NCI-H1092 treated with DMSO at 0.1 percent for 48 hours (cell line): ENCODE data around the gene IL23R.
"Not testable (repeated sequence)": the region's sequence is repeated elsewhere in the genome, so short reads cannot be mapped to it uniquely, and the experiment has no call there.

Experiments
- DNase-seq: peaks from one replicate; lab custom pipeline; 2025; lab: John Stamatoyannopoulos, UW

IL23R gene

GRCh38 chr1:67166196-67166595 is at the start of gene IL23R:
Gene IL23R (plus strand): TSS chr1:67166454. CDS start chr1:67168121, 1,667 bp downstream.
- DNase-seq: no peak

DNA sequence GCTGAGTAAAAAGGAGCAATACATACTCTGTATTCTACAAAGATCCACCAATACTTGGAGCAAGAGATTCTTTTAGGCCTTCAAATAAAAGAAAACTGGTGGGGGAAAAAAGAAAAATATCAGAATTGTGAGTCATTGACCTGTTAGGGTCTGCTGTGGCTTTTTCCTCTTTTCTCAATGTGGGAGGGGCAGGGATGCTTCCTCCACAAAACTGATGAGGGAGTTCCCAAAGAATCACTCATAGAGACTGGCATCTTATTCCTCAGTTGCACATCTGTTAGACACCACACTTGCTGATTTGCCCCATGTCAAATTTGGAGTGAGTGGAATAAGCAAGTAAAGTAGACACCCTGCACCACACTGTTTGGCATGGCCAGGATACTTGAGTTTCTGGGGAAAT is 48.1 kb upstream of the IL23R start:
- DNase-seq: no peak

DNA sequence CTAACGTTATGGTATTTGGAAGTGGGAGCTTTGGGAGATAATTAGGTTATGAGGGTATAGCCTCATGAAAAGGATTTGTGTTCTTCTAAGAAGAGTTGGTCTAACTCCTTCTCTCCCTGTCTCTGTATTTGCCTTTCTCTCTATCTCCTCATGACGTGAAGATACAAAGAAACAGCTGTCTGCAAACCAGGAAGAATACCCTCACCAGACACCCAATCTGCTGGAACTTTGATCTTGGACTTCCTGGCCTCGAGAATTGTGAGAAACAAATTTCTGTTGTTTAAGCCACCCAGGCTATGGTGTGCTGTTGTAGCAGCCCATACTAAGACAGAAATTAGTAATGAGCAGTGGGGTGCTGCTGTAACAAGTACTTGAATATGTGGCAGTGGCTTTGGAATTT is 47.6 kb upstream of the IL23R start:
- DNase-seq: no peak

DNA sequence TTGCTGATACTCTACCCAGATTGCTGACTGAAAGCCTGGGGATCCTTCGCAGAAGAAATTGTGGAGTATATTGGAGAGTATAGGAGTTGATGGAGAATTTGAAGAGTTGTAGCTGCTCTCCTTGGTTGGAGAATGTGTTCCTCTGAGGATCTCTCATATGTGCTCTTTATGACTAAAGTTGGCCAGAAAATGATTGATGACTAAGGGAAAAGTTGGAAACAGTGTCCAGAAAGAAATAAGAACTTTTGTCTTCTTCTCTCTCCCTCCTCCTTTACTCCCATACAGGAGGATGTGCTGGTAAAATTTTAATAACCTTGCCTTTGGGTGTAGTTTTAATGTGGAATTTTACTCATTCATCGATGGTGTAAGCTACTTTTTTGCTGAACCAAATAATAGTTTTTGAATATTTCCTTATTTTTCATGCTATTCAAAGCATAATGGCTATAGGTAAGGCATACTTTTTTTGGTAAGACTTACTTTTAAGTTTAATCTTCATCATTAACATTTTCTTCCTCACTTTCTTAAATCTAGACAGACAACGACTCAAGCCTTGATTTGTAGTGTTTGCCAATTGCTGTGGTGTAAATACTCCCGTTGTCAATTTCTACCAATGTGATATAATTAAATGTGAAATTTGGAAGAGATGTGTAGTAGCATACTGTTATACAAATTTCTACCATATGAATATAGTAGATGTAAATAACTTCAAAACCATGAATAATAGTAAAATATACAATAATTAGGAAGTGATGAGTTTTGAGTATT is 45.2 kb upstream of the IL23R start:
- no peak for DNase-seq

- no peak for DNase-seq
Measured at GRCh38 chr1:67124455-67124854, 41.8 kb upstream of the IL23R start.

- DNase-seq: no peak
Measured at GRCh38 chr1:67126111-67126746, 40.0 kb upstream of the IL23R start.

DNA sequence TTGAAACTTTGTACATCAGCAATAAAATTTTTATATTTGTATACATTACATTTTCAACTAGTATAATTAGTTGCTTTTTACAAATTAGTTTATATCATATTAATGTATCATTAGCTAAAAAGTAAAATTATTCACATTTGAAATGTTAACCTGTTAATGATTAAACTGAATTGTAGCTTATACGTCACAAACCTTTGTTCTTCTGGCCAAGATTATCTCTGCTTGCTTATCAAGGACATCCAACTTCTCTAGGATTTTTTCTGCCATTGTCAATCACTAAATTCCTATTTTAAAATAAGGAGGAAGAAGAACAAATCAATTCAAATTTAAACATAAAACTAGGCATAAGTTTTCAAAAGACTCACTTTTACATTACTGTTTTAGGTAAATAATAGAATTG is 39.3 kb upstream of the IL23R start:
- DNase-seq: no peak

GRCh38 chr1:67130673-67131072 is 35.6 kb upstream of the IL23R start:
- DNase-seq: no peak

DNA sequence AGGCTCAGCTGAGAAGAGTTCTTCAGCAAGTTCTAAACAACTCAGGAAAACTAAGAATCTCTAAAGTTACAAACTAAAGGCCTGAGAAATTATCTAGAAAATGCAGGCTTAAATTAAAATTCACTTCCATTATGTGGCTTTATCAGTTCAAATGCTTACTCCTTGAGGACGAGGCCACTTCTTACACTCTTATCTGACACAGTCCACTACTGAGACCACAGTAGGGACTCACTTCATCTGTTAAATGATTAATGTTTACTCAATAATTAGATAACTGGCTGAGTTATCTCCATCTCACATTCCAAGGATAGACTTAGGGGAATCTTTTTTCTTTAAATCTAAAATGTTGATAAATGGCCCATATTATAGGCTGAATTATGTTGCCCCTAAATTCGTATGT is 33.1 kb upstream of the IL23R start:
- DNase-seq: no peak

DNA sequence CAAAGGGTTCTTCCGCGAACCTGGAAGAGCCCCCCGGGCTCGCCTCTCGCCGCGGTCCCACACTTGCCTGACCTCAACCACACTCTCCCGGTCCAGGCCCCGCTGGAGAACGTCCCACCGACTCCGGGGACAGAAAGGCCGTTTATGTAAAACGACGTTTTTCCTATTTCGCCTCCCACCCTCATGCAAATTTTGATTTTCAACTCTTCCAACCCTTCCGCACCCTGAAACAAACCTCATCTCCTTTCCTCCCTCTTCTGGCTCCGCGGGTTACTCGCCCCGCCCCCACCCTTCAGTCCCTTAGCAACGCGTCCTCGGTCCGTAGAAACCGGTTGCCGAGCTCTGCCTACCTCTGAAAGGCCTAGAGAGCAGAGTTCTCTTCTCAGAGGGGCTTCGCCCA is 31.6 kb upstream of the IL23R start, which contains the start of gene C1orf141:
C1orf141 (minus strand) TSS at position 276 of the 400 bp plus-strand sequence. CDS start 7,730 bp downstream, outside the sequence.
- no peak for DNase-seq

DNA sequence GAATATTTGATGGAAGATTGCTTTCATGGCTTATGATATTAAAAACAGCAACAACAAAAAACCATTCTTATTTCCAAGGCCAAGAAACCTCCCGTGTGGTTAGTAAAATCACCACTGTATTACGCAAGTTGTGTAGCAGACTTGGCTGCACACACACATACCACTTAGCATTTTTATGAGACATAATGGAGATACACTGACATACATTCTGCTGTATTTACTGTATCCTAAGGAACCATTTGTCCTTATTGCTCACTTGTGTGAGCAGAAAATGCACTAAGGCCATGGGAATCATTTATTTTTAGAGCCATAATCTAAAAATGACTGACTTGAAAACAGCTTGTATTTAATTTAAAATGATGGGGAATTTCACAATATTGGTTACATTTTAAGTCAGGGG is 30.9 kb upstream of the IL23R start:
- DNase-seq: no peak

GRCh38 chr1:67137307-67137753 is 28.9 kb upstream of the IL23R start:
- no peak for DNase-seq

DNA sequence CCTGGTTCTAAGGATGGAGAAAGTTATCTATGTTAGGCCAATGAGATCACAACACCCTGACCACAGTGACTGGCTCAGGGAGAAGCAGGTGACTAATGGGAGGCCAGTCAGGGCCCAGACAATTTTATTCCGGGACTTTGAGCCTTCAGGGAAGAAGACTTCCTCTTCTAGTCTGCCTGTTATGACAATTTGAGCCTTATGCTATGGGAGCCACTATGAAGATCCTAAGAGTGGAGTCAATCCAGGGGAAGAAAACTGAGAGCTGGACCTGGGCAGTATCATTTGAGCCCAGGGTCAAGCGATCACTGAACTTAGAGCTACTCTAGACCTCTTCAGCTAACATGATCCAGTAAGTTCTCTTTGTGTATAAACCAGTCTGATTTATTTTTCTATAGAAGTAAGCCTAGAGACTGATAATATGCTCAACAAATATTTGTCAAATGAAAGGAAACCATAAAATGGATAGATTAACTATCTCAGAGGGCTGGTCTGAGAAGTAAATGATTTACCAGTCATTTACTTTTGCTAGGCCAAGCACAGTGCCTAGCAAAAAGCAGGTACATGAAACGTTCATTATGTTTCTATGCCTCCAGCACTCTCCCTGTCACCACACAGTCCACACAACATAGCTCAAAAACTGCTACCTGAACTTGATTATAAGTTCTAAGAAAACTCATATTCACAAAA is 27.3 kb upstream of the IL23R start:
- DNase-seq: no peak

DNA sequence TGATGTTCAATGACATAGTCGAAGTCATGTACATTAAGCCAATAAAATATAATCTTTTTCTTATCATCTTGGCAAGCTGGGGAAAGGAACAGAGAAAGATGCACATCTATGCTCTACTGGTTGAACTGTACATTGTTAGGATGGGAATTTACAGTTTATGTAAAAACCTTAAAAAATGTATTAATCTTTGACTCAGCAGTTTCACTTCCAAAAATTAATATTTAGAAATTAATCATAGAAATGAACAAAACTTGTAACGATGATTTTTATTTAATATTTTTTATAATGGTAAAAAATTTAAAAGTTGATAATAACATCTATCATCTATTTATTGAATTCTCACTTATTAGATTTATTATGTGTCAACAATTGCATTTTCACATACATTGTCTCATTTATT is 25.8 kb upstream of the IL23R start:
- DNase-seq: no peak

- not testable (repeated sequence) for DNase-seq
Measured at GRCh38 chr1:67141832-67142231, 24.4 kb upstream of the IL23R start.

DNA sequence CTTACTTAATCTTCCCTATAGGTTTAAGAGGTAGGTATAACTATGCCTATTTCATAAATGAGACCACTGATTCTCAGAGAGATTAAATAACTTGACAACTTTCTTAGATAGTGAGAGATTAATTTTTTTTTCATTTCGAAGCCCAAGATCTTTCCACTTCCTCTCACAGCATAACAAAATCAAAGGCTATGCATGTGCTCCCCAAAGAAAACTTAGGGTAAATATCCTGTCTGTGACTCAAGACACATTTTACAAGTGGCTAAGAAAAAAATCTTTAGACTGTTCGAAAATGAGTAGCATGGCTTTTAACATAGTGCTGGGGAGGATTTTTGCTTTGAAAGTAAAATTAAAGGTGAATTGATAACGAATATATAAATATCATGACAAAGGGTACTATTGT is 23.3 kb upstream of the IL23R start:
- DNase-seq: no peak

DNA sequence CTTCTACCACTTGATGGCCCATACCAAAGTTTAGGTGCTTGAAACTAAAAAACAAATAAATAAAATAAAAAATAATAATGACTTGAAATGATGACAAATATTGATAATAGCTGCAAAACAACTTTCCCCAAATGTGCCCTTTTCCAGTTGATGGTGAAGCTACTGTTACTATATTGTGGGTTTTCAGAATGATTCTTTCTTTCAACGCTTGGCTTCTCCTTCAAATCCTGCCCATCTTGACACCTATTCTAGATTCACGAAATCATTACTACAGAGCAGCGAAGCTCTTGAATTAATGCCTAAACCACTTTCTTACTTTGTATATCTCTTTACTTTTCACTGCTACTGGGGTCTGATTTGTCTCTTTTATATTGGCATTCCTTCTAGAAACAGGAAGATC is 22.3 kb upstream of the IL23R start:
- no peak for DNase-seq

DNA sequence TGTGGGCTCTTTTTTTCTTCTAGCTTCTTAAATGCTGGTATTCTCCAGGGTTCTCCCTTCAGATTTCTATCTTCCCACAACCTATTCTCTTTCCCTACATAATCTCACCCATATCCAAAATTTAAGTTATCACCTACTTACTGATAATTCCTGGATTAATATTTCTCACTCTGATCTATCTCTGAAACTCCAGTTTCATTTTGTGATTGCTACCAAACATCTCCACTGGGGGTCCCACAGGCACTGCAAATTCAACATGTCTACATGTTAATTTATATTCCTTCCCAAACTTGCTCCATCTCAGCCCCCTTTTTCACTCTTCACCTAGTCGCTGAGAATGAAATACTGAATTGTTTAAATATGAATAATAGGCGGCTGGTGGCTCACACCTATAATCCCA is 21.6 kb upstream of the IL23R start:
- DNase-seq: no peak

GRCh38 chr1:67146101-67146500 is 20.2 kb upstream of the IL23R start:
- DNase-seq: no peak

GRCh38 chr1:67146539-67146938 is 19.7 kb upstream of the IL23R start:
- no peak for DNase-seq

DNA sequence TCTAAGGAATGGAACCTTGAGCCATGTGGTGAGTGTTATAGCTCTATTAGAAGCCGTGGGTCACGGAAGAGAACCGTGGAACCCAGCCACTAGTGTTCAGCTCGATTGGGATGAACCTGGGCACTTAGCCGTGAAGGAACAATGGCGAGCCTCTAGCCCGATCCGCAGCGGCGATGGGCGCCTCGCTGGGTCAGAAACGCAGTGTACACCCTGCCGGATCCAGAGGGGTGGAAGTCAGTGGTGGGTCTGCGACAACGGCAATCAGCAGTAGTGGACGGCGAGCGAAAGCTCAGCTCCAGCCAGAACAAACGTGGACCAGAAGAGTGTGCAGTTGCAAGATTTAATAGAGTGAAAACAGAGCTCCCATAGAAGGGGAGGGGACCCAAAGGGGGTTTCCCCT is 18.3 kb upstream of the IL23R start:
- not testable (repeated sequence) for DNase-seq

GRCh38 chr1:67148516-67149178 is 17.6 kb upstream of the IL23R start:
- DNase-seq: no peak
